Neural cell (in vitro differentiated cells): ENCODE data around the gene SLC66A2. TPM values are rescaled to one million over a fixed set of nuclear protein-coding genes. Genes with fewer than 3 reads are reported as not detected.
"Not testable (repeated sequence)": the region's sequence is repeated elsewhere in the genome, so short reads cannot be mapped to it uniquely, and the experiment has no call there.

Experiments used
- H2AFZ ChIP-seq: fragments of 200-600, 300-800 bp; sonication (generic), shearing (Covaris generic); 2 replicates; pipeline ENCODE4 v1.6.0; 2014; ENCODE audit warnings: low read depth, mild to moderate bottlenecking, antibody characterized with exemption, low read length, moderate library complexity
- H3F3A ChIP-seq: fragments of 200-600 bp; shearing (Covaris generic); 2 replicates; pipeline ENCODE4 v1.6.1; 2016; ENCODE audit warnings: mild to moderate bottlenecking, moderate library complexity, mixed read lengths, antibody characterized with exemption, low read length; ENCODE audit not compliant: insufficient read depth, poor library complexity, severe bottlenecking
- H3K27ac ChIP-seq: fragments of 200-600, 300-800 bp; sonication (generic), shearing (Covaris generic); 2 replicates; pipeline ENCODE4 v1.5.1; 2014; ENCODE audit warnings: mild to moderate bottlenecking, low read length, moderate library complexity
- H3K27me3 ChIP-seq: fragments of 300-800, 200-600 bp; sonication (generic), shearing (Covaris generic); 2 replicates; pipeline ENCODE4 v1.6.0; 2014; ENCODE audit warnings: mild to moderate bottlenecking, low read depth, low read length, moderate library complexity; ENCODE audit not compliant: insufficient read depth
- H3K36me3 ChIP-seq: fragments of 300-800, 200-600 bp; sonication (generic), shearing (Covaris generic); 2 replicates; pipeline ENCODE4 v1.5.1; 2014; ENCODE audit warnings: mild to moderate bottlenecking, antibody characterized with exemption, low read length, moderate library complexity; ENCODE audit not compliant: insufficient read depth
- H3K4me2 ChIP-seq: fragments of 300-800, 200-600 bp; sonication (generic), shearing (Covaris generic); 2 replicates; pipeline ENCODE4 v1.6.0; 2014; ENCODE audit warnings: mild to moderate bottlenecking, low read length
- H3K4me3 ChIP-seq: fragments of 300-800, 200-600 bp; sonication (generic), shearing (Covaris generic); 2 replicates; pipeline ENCODE4 v1.5.1; 2014; ENCODE audit warnings: mild to moderate bottlenecking, low read length, moderate library complexity
- H3K79me2 ChIP-seq: fragments of 200-600 bp; shearing (Covaris generic); replicated peaks from 2 replicates; pipeline ENCODE4 v1.6.0; 2014; ENCODE audit warnings: mild to moderate bottlenecking, low read length, moderate library complexity; ENCODE audit not compliant: insufficient read depth
- H3K9ac ChIP-seq: fragments of 300-800, 200-600 bp; sonication (generic), shearing (Covaris generic); 2 replicates; pipeline ENCODE4 v1.6.1; 2016; ENCODE audit warnings: mild to moderate bottlenecking, low read length, mixed read lengths
- H3K9me2 ChIP-seq: fragments of 200-600 bp; shearing (Covaris generic); 2 replicates; pipeline ENCODE4 v1.6.1; 2016; ENCODE audit warnings: mild to moderate bottlenecking, low read length, mixed read lengths; ENCODE audit not compliant: insufficient read depth
- H3K9me3 ChIP-seq: fragments of 200-600, 300-800 bp; sonication (generic), shearing (Covaris generic); 2 replicates; pipeline ENCODE4 v1.6.1; 2016; ENCODE audit warnings: mild to moderate bottlenecking, mixed run types, low read length, moderate library complexity, mixed read lengths
- H4K20me1 ChIP-seq: fragments of 200-600 bp; shearing (Covaris generic); 2 replicates; pipeline ENCODE4 v1.6.1; 2016; ENCODE audit warnings: mild to moderate bottlenecking, mixed run types; ENCODE audit not compliant: insufficient read depth
- CTCF ChIP-seq: fragments of 450-650 bp; IDR thresholded peaks from 2 replicates; pipeline ENCODE4 v1.5.1; 2014; ENCODE audit warnings: antibody characterized with exemption, mild to moderate bottlenecking, moderate library complexity; ENCODE audit not compliant: poor library complexity, severe bottlenecking
- EP300 ChIP-seq: fragments of 450-650 bp; conservative IDR thresholded peaks from 2 replicates; pipeline ENCODE4 v1.6.1; 2014; ENCODE audit warnings: antibody characterized with exemption, mild to moderate bottlenecking, moderate library complexity; ENCODE audit not compliant: poor library complexity, severe bottlenecking
- EZH2 ChIP-seq: fragments of 200-600, 300-800 bp; shearing (Covaris generic), sonication (generic); IDR thresholded peaks from 2 replicates; pipeline ENCODE4 v1.6.1; 2014; ENCODE audit warnings: antibody characterized with exemption, low read length, borderline replicate concordance, mild to moderate bottlenecking; ENCODE audit not compliant: insufficient read depth, poor library complexity, severe bottlenecking
- MXI1 ChIP-seq: fragments of 450-650 bp; conservative IDR thresholded peaks from 2 replicates; pipeline ENCODE4 v1.6.1; 2014; ENCODE audit warnings: antibody characterized with exemption, mild to moderate bottlenecking; ENCODE audit not compliant: poor library complexity, severe bottlenecking
- POLR2AphosphoS5 ChIP-seq: IDR thresholded peaks from 2 replicates; pipeline ENCODE4 v1.6.1; 2012
- RAD21 ChIP-seq: fragments of 450-650 bp; conservative IDR thresholded peaks from 2 replicates; pipeline ENCODE4 v1.6.1; 2014; ENCODE audit warnings: antibody characterized with exemption, mild to moderate bottlenecking, moderate library complexity
- SMC3 ChIP-seq: fragments of 450-650 bp; conservative IDR thresholded peaks from 2 replicates; pipeline ENCODE4 v1.6.1; 2014; ENCODE audit warnings: antibody characterized with exemption, mild to moderate bottlenecking, moderate library complexity; ENCODE audit not compliant: poor library complexity
- TAF1 ChIP-seq: IDR thresholded peaks from 2 replicates; pipeline ENCODE4 v1.6.1; 2012; ENCODE audit warnings: low read depth
- polyA minus RNA-seq: library from RNA; depleted of rRNA, polyadenylated mRNA; stranded (reverse); fragments of >200 nt; gene quantifications from 2 replicates; pipeline ENCODE4 v1.2.3, GENCODE V29; 2014
- polyA plus RNA-seq: library from polyadenylated mRNA; depleted of rRNA; stranded (reverse); fragments of >200 nt; gene quantifications from 2 replicates; pipeline ENCODE4 v1.2.3, GENCODE V29; 2014
- TF ChIP-seq, protein P1 (sequence below): IDR thresholded peaks from 2 replicates; pipeline ENCODE4 v1.6.1; 2012; ENCODE audit warnings: borderline replicate concordance

The SLC66A2 gene
- polyA plus RNA-seq (66.7 and 68.2 TPM in 2 replicates), polyA minus RNA-seq (65.5 and 73.0 TPM in 2 replicates)

- Histone ChIP-seq H3K9me2 (no peaks in the 10 kb centered on the region), H3K9me3 (no peaks in the 10 kb centered on the region), H3K36me3 (no peaks in the 10 kb centered on the region), H3F3A (no peaks in the 10 kb centered on the region), H4K20me1 (peaks cover 4% of the 10 kb centered on the region), H3K27ac (peak within 1 kb of the TSS; percentile 53), H3K9ac (peak within 1 kb of the TSS; percentile 85), H2AFZ (peak within 1 kb of the TSS; percentile 85), H3K4me2 (peak within 1 kb of the TSS; percentile 84), H3K27me3 (no peaks in the 10 kb centered on the region), H3K79me2 (peaks cover 28% of the 10 kb centered on the region), H3K4me3 (peak within 1 kb of the TSS; percentile 93)
- TF ChIP-seq EZH2 (no peak), CTCF (peak; percentile 57), RAD21 (no peak), MXI1 (peak; percentile 53), SMC3 (no peak), TAF1 (no peak), EP300 (peak; percentile 12), POLR2AphosphoS5 (peak; percentile 71)
- TF ChIP-seq, protein P1, sequence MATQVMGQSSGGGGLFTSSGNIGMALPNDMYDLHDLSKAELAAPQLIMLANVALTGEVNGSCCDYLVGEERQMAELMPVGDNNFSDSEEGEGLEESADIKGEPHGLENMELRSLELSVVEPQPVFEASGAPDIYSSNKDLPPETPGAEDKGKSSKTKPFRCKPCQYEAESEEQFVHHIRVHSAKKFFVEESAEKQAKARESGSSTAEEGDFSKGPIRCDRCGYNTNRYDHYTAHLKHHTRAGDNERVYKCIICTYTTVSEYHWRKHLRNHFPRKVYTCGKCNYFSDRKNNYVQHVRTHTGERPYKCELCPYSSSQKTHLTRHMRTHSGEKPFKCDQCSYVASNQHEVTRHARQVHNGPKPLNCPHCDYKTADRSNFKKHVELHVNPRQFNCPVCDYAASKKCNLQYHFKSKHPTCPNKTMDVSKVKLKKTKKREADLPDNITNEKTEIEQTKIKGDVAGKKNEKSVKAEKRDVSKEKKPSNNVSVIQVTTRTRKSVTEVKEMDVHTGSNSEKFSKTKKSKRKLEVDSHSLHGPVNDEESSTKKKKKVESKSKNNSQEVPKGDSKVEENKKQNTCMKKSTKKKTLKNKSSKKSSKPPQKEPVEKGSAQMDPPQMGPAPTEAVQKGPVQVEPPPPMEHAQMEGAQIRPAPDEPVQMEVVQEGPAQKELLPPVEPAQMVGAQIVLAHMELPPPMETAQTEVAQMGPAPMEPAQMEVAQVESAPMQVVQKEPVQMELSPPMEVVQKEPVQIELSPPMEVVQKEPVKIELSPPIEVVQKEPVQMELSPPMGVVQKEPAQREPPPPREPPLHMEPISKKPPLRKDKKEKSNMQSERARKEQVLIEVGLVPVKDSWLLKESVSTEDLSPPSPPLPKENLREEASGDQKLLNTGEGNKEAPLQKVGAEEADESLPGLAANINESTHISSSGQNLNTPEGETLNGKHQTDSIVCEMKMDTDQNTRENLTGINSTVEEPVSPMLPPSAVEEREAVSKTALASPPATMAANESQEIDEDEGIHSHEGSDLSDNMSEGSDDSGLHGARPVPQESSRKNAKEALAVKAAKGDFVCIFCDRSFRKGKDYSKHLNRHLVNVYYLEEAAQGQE = no peak
These were observed at the start of gene SLC66A2 for GRCh38 chr18:79951545-79952455. SLC66A2 (minus strand) TSS chr18:79951653; CDS start chr18:79950926, 727 bp downstream.

DNA sequence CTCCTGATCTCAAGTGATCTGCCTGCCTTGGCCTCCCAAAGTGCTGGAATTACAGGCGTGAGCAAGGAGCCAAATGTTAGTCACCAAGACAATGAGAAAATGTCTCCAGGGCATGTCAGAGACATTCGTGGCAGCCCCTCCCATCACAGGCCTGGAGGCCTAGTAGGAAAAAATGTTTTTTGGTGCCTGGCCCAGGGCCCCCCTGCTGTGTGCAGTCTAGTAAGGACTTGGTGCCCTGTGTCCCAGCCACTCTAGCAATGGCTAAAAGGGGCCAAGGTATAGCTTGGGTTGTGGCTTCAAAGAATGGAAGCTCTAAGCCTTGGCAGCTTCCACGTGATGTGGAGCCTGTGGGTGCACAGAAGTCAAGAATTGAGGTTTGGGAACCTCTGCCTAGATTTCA is 49.4 kb upstream of the SLC66A2 start:
- no peak overlapping the region for H3K9ac ChIP-seq
- H3K4me3 ChIP-seq = no peak overlapping the region
- H3K9me3 ChIP-seq = no peaks in the 10 kb centered on the region
- no peaks in the 10 kb centered on the region for H3K9me2 ChIP-seq
- no peaks in the 10 kb centered on the region for H3K79me2 ChIP-seq
- TF ChIP-seq POLR2AphosphoS5 (no peak), SMC3 (no peak), CTCF (no peak), RAD21 (no peak)
- TF ChIP-seq, protein P1 = no peak
- no peak overlapping the region for H2AFZ ChIP-seq
- no peaks in the 10 kb centered on the region for H4K20me1 ChIP-seq
- no peak overlapping the region for H3K27ac ChIP-seq
- no peak overlapping the region for H3K4me2 ChIP-seq
- no peaks in the 10 kb centered on the region for H3K36me3 ChIP-seq
- no peaks in the 10 kb centered on the region for H3F3A ChIP-seq
- H3K27me3 ChIP-seq = no peaks in the 10 kb centered on the region

GRCh38 chr18:79999701-80000100 is 48.2 kb upstream of the SLC66A2 start:
- not testable (repeated sequence) for H3K9me3 ChIP-seq, H3K4me2 ChIP-seq, H2AFZ ChIP-seq, H3K9me2 ChIP-seq, H4K20me1 ChIP-seq, H3K79me2 ChIP-seq, H3K27me3 ChIP-seq, H3K27ac ChIP-seq, H3K4me3 ChIP-seq, H3F3A ChIP-seq, H3K36me3 ChIP-seq, H3K9ac ChIP-seq
